ENCODE measurements around the gene LAPTM5.

LAPTM5 gene

DNA sequence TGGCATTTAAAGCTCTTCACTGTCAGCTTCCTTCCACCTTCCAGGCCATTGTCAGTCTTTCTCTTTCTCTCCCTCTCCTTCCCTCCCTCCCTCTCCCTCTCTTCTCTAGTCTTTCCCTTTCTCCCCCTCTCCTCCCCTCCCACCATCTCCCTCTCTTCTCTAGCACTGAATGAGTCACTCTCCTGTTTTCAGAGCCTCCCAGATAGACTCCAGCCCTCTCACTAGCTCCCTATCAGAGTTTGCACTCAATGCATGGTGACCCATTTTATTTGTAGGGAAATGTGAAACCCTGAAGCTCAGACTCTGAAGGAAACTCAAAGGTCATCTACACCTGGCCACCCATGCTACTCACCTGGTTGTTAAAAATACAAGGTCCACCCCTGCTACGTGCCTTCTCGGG is 29.8 kb downstream of the LAPTM5 start:
- no peak for DNase-seq

DNA sequence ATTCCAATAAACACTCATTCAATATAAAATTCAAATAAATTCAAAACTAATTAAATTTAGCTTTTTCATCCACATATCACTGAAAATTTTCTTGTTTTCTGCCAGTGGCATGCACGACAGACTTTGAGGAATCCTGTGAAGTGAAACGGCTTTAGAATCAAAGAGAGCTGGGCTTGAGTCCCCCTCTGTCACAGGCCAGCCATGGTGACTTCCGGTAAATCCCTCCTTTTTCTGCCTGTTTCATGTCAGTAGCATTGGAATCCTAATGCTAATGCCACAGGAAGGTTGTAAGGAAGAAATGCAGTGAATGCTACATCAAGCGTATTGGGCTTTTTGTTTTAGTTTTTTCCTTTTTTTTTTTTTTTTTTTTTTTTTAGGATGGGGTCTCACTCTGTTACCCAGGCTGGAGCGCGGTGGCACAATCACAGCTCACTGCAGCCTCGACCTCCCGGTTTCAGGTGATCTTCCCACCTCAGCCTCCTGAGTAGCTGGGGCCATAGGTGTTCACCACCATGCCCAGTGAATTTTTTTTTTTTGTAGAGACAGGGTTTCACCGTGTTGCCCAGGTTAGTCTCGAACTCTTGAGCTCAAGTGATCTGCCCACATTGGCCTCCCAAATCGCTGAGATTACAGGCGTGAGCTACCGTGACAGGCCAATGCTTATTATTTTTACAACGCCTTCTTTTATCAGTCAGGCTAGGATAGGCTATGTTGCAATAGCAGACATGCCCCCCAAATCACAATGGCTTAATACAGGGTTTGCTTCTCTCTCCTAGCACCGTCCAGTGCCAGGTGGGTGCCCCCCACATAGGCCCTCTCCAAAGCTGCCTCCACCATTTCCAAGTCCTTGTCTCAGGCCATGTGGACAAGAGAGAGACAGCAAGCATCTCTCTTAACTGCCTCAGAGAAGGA is 30.5 kb downstream of the LAPTM5 start:
- no peak for DNase-seq

DNA sequence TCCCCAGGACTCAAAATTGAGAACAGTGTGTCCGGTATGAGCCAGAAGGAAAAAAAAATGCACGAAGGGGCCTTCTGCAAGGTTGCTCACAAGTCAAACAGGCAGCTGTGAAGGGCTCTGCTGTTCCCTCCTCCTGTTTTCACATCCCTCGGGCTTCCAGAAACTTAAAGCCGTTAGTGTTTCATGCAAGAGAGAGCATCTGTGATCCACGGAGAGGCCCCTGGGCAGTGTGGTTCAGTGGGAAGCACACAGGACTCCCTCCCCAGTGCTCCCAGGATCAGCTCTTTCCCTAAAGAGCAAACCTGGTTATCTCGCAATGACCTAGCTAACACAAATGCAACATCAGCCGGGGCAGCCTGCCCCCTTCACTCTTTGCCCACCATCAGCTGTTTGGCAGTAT is 31.3 kb downstream of the LAPTM5 start:
- DNase-seq: no peak

DNA sequence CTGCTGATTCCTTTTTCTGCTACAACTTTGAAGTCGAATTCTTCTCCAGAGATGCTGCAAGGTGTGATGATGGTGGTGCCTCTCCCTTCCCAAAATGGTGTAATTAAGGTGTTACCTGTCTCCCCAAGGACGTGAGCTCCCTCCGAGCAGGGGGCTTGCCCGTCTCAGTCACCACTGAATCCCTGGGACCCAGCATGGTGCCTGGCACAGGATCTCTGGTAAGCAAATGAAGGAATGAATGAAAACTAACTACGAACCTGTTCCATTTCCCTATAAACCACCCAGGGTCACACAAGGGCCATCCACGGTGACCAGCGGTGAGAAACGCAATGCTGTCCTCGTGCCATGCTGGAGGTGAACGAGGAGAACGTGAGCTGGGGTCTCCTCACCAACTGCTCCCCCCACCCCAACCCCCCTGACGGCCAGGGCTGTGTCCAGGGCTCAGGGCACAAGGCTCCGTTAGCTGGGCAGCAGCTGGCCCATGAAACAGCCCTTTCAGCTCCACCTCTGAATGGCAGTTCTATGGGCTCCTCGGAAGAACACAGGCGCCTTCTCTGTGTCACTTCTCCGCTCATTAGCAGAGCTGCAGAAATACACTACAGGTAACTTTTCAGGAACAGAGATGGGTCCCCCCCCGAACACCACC is 32.0 kb downstream of the LAPTM5 start:
- DNase-seq: no peak

DNA sequence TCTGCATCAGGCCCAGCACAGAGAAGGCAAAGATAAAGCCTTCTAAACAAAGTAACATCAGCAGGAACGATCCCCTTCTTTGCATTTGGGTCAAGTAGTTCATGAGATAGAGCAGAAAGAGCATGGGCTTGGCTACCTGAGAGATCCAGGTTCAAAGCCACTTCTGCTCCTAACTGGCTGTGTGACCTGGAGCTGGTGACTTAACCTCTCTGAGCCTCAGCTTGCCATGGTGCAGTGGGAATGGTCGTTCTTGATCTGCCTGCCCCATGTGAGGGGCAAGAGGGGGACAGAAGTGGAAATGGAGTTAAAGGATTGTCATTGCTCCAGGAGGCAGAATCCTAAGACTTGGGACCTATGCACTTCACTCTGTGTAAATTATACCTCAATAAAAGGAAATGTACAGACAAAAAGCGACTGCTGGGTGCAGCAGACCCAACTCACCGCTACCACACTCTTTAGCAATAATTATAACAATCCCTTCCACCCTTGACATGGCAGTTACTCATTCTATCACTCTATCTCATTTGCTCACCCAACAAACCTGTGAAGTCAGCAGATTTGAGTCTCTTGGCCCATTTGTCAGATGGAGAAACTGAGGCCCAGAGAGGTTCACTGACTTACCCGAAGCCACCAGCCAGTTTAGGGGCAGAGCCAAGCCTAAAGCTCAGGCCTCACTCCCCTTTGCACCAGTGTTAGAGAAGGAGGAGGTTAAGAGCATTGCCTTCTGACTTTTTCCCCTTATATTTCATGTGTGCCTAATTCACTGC is 32.7 kb downstream of the LAPTM5 start:
- no peak for DNase-seq

DNA sequence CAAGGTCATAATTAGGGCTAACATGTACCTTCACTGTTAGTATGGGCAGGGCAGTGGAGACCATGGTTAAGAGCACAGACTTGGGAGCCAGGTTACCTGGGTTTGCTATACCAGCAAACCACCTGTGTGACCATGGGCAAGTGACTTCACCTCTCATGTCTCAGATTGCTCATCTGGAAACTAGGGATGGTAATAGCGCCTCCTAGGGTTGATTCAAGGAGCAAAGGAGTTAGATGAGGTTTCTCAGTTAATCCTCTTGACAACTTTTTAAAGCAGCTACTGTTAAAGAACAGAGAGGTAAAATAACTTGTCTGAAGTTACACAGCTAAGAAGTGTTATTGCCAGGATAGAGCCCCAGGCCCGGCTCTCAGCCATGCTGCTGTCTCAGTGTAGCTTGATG is 33.4 kb downstream of the LAPTM5 start:
- DNase-seq: no peak

DNA sequence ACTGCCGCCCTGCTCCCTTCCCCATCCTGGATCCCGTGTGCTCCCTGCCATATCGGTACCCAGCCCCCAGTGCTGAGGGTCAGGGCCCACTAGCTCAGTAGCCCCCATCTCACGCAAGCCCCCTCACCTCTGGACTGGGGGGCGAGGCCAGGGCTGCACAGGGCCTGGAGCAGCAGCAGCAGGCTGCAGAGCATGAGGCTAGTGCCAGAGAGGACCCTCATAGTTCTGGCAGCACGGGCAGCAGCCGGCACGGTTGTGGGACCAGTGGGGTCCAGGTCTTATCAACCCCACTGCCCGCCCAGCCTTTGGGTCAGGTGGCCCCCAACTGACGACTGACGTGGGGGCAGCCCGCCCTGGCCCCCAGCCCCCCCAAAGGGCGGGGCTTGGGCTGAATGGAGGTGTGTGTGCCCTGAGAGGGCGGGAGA is 34.2 kb downstream of the LAPTM5 start, which contains the start of gene MATN1:
Gene MATN1 (minus strand): TSS at position 255 of the 425 bp plus-strand sequence. CDS start 34 bp downstream, at position 221.
- no peak for DNase-seq

DNA sequence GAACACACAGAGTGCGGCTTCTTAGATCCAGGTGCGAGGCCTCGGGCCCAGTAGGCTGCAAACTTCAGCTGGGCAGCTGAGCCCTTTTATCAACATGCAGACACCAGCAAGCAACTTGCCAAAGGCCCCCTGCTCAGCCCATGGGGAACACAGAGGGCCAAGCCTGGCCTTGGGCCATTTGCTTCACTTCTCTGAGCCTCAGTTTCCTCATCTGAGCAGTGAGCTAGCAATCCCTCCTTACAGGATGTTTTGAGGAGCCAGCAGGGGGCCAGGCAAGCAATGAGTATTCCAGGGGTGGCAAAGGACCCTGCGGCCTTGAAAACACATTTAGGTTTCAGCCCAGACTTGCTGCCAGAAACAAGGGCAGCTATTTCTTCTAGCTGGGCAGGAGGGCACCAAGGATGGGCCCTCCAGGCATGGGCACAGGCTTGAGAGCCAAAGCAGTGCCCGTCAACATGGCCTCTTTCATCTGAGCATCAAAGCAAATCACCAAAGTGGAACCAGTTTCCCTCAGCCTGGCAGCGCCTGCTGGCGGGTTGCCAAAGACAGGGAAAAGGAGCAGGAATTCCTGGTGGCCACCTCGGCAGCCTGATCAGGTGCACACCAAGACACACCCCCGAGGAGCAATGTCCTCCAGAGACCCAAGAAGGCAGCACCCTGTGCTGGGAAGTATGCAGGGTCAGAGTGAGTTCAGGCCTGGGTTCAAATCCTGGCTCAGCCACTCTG is 35.6 kb downstream of the LAPTM5 start:
- DNase-seq: no peak

DNA sequence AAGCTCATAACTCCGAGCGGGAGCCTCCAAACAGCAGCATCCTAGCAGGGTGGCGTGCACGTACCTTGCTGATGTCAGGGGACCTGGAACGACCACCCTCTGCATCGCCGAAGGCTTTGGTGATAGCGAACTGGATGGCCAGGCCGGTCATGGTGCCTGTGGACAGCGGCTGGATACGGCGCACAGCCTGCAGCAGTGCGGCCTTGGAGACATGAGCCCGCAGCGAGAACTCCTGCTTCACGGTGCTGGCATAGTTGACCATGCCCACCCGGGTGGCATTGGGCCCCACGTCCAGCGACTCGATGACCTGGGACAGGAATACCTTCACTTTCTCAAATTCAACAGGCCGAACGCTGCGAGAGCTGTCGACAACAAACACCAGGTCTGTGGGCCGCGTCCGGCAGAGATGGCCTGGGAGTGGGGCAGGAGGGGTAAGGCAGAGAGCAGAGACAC is 36.2 kb downstream of the LAPTM5 start:
- no peak for DNase-seq

DNA sequence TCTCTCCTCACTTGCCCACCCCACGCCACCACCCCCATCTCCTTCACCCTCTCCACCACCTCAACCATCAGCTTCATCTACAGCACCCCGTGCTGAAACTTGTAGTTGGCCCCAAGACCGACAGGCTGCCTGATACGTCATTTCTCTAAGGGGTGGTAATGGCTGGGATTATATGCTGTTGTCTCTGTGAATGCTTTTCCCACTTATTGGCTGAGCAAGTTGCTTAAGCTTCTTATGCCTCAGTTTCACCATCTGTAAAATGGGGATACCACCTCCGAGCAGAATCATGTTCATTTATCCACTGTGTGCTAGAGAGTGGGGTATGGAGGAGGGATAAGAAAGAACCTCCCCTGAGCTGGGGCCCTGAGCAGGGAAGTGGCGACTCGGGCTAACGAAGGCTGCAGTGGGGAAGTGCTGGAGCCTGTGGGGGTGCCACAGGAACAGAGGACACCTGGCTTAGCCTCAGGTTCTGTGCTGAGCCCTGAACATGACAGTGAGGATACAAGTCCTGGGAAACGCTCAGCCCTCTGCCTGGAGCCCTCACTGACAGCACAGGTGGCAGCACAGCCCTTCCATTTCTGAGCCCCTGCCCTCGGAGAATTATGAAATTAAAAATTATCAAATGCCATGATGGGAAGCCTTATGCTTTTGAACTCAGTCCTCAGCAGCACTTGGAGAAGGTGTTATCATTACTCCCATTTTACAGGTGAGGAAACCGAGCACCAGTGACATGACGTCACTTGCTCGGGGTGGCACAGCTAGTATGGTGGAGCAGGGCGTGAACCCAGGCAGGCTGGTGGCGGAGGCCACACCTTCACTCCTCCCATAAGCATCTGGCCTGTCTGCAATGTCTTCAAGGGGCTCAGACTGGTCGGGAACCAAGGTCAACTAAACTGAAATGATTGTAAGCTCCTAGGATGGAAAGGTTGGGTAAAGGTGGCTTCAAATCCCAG is 37.0 kb downstream of the LAPTM5 start:
- no peak for DNase-seq

DNA sequence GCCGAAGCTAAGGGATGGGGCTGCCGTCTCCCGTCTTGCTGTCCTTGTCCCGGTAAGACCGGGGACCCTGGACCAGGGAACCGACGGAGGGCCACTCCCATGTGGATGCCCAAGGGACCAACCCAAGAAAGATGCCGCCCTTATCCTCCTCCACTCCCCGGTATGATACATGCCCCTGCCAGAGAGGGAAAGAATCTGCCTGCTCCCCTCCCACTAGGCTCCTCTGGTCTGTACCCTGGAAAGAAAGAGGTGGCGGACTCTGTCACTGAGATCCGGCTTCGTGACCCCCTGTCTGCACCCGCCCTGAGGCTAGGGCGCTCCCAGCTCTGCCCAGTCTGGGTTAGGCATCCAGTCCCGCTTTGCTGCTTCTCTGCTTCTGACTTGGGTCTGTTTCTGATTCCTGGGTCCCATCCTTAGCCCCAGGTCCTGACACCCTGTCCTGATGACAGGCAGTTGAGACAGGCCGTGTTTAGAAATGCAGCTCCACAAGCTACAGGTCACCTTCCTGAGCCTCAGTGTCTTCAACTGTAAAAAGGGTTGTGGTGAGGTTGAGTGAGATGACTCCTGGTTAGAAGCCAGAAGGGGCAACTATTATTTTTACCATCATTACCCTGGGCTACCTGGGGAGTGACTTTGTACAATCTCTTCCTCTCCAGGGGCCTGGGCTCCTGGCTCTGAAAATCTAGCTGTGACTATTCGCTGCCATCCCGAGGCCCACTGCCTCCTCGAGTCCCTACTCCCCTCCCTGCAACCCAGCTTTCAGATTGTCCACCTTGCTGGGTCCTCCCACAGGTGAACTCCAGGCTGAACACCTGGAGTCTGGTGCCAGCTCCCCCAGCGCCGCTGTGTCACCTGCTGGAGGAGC is 37.9 kb downstream of the LAPTM5 start:
- DNase-seq: no peak

DNA sequence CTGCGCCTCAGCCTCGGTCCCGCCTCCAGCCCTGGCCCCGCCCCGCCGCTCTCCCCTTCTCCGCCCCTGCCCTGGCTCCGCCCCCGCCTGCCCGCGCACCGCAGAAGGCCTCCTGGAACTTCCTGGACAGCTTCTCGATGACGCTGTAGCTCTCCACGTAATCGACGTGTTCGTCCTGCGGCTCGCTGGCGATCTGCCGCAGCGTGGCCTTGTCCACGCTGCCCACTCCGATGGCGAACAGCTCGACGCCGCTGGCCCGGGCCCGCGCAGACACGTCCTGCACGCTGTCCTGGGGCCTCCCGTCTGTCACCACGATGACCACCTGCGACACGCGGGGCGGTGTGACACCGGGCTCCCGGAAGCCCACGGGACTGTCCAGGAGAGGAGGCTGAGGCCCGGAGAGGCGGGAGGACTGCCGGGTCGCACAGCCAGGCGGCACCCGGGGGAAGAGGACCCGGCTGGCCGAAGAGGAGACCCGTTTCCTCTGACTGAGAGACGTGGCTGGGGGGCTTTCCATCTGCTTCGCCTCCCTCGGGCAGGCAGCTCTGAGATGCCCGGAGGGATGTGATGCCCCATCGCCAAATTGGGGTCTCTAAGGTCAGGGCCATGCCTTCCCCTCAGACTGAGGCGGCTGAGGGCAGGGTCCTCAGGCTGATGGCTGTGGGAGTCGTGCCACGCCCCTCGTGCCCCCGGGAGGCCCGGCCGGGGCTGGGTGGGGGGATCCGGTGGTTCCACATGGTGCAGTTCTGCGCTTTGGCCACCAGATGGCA is 38.8 kb downstream of the LAPTM5 start:
- DNase-seq: no peak

DNA sequence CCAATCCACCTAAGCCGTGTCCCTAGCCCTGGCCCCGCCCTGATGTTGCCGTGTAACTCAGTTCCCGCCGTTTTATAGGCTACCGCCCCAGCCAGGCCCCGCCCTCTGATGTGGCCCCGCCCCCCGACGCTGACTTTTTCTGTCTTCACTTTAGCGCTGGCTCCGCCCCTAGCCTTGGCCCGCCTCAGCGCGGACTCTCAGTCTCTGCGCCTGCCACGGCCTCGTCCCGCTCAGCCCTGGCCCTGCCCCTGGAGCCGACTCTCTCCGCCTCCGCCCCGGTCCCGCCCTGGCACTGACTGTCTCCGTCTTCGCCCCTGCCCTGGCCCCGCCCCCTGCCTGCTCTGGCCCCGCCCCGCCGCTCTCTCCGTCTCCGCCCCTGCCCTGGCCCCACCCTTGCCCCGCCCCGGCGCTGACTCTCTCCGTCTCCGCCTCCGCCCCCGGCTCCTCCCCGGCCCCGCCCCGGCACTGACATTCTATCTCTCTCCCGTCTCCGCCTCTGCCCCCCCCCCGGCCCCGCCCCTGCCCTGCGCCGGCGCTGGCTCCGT is 39.4 kb downstream of the LAPTM5 start:
- DNase-seq: peak; percentile 89

DNA sequence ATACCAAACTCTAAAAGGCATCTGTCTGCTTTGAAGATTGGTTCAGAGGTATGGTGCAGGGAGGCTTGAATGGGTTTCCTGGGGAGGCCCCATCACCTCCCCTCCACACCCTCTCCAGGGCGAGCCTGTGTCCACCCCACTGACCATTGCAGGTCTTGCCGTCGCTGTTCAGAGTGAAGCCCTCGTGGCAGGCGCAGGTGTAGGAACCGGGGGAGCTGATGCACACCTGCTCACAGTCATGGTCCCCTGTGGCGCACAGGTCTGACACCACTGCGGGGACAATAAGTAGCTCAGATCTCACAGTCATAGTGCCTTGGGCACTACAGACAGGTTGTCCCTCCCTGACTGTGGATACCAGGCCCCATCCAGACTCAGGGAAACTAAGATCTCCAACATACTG is 40.9 kb downstream of the LAPTM5 start:
- DNase-seq: no peak

DNA sequence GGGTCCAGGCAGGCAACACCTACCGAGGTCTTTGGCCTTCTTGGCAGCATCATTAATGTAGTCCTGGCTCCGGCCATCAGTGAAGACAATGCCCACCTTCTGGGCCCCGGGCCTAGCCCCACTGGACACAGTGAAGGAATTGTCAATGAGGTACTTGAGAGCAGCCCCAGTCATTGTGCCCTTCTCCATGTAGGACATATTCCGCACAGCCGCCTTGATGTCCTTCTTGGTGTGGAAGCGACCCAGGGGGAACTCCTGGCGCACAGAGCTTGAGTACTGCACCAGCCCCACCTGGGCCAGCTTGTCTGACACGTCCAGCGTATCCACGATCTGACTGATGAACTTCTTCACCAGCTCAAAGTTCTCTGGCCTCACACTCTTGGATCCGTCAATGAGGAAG is 41.7 kb downstream of the LAPTM5 start:
- no peak for DNase-seq

DNA sequence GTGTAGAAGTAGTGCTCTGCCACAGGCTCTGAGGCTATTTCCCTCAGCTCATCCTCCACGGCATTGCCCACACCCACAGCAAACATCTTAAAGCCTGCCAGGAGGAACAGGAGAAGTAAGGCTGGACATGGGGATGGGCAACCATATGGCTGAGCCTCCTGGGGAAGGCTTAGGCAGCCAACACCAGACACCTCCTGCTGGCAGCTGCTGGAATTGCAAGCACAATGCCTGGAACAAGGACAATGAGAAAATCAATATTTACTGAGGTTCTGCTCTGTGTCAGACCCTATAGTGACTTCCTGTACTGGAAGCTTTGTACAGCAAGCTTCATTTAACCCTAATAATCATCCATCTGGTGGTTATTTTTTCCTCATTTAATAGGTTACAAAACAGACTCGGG is 42.4 kb downstream of the LAPTM5 start:
- no peak for DNase-seq

DNA sequence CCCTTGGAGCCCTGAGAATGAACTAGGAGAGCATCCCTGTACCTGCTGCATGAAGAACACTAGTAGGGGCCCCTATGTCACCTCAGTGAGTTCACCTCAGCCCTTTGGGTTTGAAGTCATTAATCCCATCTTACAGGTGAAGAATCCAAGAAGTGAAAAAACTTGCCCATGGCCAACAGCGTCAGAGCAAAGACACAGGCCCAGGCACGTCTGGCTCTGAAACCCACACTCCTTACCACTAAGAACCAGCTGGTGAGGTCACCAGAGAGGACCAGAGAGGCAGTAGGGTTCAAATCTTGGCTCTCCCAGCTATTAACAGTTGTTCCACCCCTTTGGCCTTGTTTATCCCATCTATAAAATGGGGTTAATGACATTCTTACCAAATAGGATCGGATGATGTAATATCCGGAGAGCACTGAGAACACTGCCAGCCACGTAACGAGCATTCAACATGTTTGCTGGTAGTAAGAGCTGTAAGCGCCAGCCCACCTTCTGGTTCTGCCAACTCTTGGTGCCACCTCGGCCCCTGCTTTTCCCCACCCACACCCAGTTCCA is 43.0 kb downstream of the LAPTM5 start:
- no peak for DNase-seq

DNA sequence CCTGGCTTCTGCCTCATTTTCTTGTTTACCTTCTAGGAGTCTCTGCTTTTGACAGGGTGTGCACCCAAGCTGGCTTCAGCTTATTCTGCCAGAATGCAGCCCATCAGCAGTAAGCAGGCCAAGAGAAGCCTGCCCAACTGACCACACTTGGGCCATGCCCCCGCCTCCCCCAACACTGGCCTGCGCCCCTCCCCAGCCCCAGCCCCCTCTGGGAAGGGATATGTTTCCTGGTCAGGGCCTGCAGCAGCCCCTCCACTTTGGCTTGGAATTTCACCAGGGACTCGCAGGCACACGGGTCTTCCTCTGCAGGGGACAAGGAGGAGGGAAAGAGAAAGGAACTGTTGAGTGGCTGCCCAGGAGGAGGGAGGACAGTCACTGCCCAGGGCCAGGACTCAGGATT is 43.5 kb downstream of the LAPTM5 start:
- no peak for DNase-seq

DNA sequence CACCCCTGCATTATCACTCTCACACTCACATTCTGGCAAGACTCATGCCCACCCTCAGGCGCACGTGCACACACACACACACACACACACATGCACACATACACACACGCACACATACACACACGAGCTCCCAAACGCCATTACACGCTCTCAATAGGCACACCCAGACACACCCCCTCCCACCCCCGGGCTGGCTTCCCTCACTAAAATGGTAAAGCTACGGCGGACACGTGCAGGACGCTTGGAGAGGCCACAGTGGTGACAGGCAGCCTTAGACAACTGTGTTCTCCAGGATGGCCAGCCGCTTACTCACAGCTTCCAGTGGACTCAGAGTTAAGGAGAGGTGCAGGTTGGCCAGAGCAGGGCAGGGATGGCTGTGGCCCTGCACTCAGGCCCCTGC is 44.3 kb downstream of the LAPTM5 start:
- no peak for DNase-seq

Data from NCI-H1417 treated with DMSO at 0.1 percent for 48 hours (cell line).